Panc1 (cell line): ENCODE data around the gene NR1H3. TPM values are rescaled to one million over a fixed set of nuclear protein-coding genes. Genes with fewer than 3 reads are reported as not detected.

Experiments
- ATAC-seq: fragments of 200-7000 bp; cut with Tn5 transposase; 2 replicates; pipeline ENCODE4 v1.9.1; 2020; ENCODE audit warnings: mild to moderate bottlenecking, moderate library complexity
- BruUV-seq: library from RNA; stranded (reverse); fragments of 400-500 nt; replicated peaks from 2 replicates; lab custom pipeline; 2021; lab: Mats Ljungman, UMichigan
- CTCF ChIA-PET: fragments of 300-600 bp; sonication (Branson Sonifier 250); formaldehyde crosslinking; loops from one replicate; lab custom pipeline; 2022; ENCODE audit warnings: antibody characterized with exemption; lab: Charles Lee
- POLR2A ChIA-PET: fragments of 300-600 bp; sonication (Branson Sonifier 250); formaldehyde crosslinking; loops from one replicate; lab custom pipeline; 2022; ENCODE audit warnings: antibody characterized with exemption; lab: Charles Lee
- DNase-seq: peaks from one replicate; pipeline ENCODE4 v3.0.0-alpha.2; 2010; ENCODE audit warnings: low read depth, low spot score
- H3K27ac ChIP-seq: 2 replicates; pipeline ENCODE4 v1.5.1; 2011; ENCODE audit warnings: mild to moderate bottlenecking, low read length, inconsistent platforms
- H3K27me3 ChIP-seq: fragments of 200-500 bp; sonication (Bioruptor generic); 2 replicates; pipeline ENCODE4 v1.6.0; 2014; ENCODE audit warnings: low read length, inconsistent platforms; ENCODE audit not compliant: control insufficient read depth, insufficient read depth
- H3K36me3 ChIP-seq: fragments of 200-500 bp; sonication (Bioruptor generic); 2 replicates; pipeline ENCODE4 v1.5.1; 2014; ENCODE audit warnings: inconsistent platforms, mild to moderate bottlenecking, low read length, moderate library complexity; ENCODE audit not compliant: control insufficient read depth, insufficient read depth
- H3K4me1 ChIP-seq: 2 replicates; pipeline ENCODE4 v1.5.1; 2011; ENCODE audit warnings: inconsistent platforms, mild to moderate bottlenecking, low read length, moderate library complexity; ENCODE audit not compliant: control insufficient read depth, insufficient read depth
- H3K4me3 ChIP-seq, 2 experiments: 2 replicates each; pipeline ENCODE4 v1.5.1; 2011 to 2012; ENCODE audit warnings: low read depth in 2 of 2, low read length in 2 of 2, mild to moderate bottlenecking in 2 of 2, inconsistent platforms in 1 of 2, moderate library complexity in 1 of 2
- H3K9me3 ChIP-seq: fragments of 200-500 bp; sonication (Bioruptor generic); 2 replicates; pipeline ENCODE4 v1.5.1; 2014; ENCODE audit warnings: low read depth, mild to moderate bottlenecking, inconsistent platforms, low read length, moderate library complexity; ENCODE audit not compliant: control insufficient read depth, insufficient read depth
- POLR2AphosphoS5 ChIP-seq: IDR thresholded peaks from 2 replicates; pipeline ENCODE4 v1.6.1; 2012; ENCODE audit warnings: mild to moderate bottlenecking, low read depth, low read length, moderate library complexity
- SIN3A ChIP-seq: IDR thresholded peaks from 2 replicates; pipeline ENCODE4 v1.6.1; 2012; ENCODE audit warnings: low read depth, mild to moderate bottlenecking, low read length, moderate library complexity, borderline replicate concordance; ENCODE audit not compliant: insufficient read depth
- TCF7L2 ChIP-seq: IDR thresholded peaks from 2 replicates; pipeline ENCODE4 v1.6.1; 2011; ENCODE audit warnings: mild to moderate bottlenecking, low read depth, low read length, inconsistent platforms
- in situ Hi-C: cut with HindIII; loops from 2 replicates; pipeline ENCODE4 v1.10.0; 2016; ENCODE audit warnings: low sequenced_read_pairs, low pct_unique_long_range_greater_than_20kb
- intact Hi-C: fragments of 100-400 bp; cut with micrococcal nuclease; formaldehyde crosslinking; loops from one replicate; pipeline ENCODE4 v1.10.0; 2022; ENCODE audit not compliant: unreplicated experiment
- total RNA-seq: library from RNA; stranded (reverse); gene quantifications from one replicate; pipeline ENCODE4 v1.2.1, GENCODE V29; 2021; ENCODE audit not compliant: unreplicated experiment
- TF ChIP-seq, protein P1 (sequence below), 2 experiments: IDR thresholded peaks; 2 replicates each; pipeline ENCODE4 v1.6.1; 2011 to 2012; ENCODE audit warnings: low read depth in 2 of 2, control low read depth in 1 of 2, low read length in 1 of 2, mild to moderate bottlenecking in 1 of 2, moderate library complexity in 1 of 2; ENCODE audit not compliant: insufficient read depth in 1 of 2
- TF ChIP-seq, protein P2 (sequence below): fragments of 450-650 bp; IDR thresholded peaks from 2 replicates; pipeline ENCODE4 v1.5.1; 2017; ENCODE audit warnings: mild to moderate bottlenecking

Gene NR1H3
- total RNA-seq, 1 experiment from 2014 or later = 17.2 TPM

DNA sequence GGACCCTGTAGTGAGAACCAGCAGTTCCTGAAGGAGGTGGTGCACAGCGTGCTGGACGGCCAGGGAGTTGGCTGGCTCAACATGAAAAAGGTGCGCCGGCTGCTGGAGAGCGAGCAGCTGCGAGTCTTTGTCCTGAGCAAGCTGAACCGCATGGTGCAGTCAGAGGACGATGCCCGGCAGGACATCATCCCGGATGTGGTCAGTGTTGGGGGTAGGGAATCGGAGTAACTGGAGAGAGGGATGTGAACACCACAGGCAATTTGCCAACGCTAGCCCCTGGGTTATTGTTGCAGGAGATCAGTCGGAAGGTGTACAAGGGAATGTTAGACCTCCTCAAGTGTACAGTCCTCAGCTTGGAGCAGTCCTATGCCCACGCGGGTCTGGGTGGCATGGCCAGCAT is 32.1 kb downstream of the NR1H3 start:
- POLR2A ChIA-PET = interaction anchor here (1.0 kb wide), 1 partner anchor 9 kb away, joined by 3 read pairs; no protein-coding TSS in a partner anchor
- in situ Hi-C loops (no loop called here), intact Hi-C loops (no loop called here)
- no peak for TF ChIP-seq TCF7L2
- TF ChIP-seq, protein P1, sequence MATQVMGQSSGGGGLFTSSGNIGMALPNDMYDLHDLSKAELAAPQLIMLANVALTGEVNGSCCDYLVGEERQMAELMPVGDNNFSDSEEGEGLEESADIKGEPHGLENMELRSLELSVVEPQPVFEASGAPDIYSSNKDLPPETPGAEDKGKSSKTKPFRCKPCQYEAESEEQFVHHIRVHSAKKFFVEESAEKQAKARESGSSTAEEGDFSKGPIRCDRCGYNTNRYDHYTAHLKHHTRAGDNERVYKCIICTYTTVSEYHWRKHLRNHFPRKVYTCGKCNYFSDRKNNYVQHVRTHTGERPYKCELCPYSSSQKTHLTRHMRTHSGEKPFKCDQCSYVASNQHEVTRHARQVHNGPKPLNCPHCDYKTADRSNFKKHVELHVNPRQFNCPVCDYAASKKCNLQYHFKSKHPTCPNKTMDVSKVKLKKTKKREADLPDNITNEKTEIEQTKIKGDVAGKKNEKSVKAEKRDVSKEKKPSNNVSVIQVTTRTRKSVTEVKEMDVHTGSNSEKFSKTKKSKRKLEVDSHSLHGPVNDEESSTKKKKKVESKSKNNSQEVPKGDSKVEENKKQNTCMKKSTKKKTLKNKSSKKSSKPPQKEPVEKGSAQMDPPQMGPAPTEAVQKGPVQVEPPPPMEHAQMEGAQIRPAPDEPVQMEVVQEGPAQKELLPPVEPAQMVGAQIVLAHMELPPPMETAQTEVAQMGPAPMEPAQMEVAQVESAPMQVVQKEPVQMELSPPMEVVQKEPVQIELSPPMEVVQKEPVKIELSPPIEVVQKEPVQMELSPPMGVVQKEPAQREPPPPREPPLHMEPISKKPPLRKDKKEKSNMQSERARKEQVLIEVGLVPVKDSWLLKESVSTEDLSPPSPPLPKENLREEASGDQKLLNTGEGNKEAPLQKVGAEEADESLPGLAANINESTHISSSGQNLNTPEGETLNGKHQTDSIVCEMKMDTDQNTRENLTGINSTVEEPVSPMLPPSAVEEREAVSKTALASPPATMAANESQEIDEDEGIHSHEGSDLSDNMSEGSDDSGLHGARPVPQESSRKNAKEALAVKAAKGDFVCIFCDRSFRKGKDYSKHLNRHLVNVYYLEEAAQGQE (IDR thresholded peaks at IDR 0.05; ENCODE audit: insufficient read depth in 1 of 2, low read depth in 2 of 2, low read length in 1 of 2) = no peak
- TF ChIP-seq, protein P2, sequence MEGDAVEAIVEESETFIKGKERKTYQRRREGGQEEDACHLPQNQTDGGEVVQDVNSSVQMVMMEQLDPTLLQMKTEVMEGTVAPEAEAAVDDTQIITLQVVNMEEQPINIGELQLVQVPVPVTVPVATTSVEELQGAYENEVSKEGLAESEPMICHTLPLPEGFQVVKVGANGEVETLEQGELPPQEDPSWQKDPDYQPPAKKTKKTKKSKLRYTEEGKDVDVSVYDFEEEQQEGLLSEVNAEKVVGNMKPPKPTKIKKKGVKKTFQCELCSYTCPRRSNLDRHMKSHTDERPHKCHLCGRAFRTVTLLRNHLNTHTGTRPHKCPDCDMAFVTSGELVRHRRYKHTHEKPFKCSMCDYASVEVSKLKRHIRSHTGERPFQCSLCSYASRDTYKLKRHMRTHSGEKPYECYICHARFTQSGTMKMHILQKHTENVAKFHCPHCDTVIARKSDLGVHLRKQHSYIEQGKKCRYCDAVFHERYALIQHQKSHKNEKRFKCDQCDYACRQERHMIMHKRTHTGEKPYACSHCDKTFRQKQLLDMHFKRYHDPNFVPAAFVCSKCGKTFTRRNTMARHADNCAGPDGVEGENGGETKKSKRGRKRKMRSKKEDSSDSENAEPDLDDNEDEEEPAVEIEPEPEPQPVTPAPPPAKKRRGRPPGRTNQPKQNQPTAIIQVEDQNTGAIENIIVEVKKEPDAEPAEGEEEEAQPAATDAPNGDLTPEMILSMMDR = no peak
- TF ChIP-seq SIN3A = no peak
- no peak for TF ChIP-seq POLR2AphosphoS5
- CTCF ChIA-PET = no interaction called here
- DNase-seq (no peak), ATAC-seq (no peak)
- Histone ChIP-seq H3K27me3 (no peaks in the 10 kb centered on the region), H3K27ac (no peak overlapping the region), H3K9me3 (no peaks in the 10 kb centered on the region), H3K36me3 (peaks cover 13% of the 10 kb centered on the region), H3K4me1 (no peaks in the 10 kb centered on the region), H3K4me3 (no peak overlapping the region)
- BruUV-seq = no TSS peak

DNA sequence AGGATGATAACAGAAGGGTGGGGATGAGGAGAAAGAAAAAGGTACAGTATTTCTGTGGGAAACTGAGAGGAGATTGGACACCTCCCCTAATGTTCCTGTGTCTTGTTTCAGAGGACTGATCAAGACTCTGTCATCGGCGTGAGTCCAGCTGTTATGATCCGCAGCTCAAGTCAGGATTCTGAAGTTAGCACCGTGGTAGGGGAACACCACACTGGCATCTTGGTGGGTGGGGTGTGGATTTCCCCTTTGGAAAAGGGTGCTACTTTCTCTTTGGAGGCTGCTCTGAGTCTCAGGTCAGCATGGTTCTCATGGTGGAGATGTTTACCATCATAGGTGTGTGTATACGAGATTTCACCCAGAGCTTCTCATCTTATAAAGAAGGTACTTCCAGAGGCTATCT is 37.6 kb downstream of the NR1H3 start:
- Histone ChIP-seq H3K36me3 (peaks cover 11% of the 10 kb centered on the region), H3K27me3 (no peaks in the 10 kb centered on the region), H3K4me1 (no peaks in the 10 kb centered on the region), H3K4me3 (no peak overlapping the region), H3K27ac (no peak overlapping the region), H3K9me3 (no peaks in the 10 kb centered on the region)
- DNase-seq (no peak), ATAC-seq (no peak)
- CTCF ChIA-PET = no interaction called here
- BruUV-seq = no TSS peak
- TF ChIP-seq TCF7L2 = no peak
- TF ChIP-seq SIN3A = no peak
- TF ChIP-seq, protein P1 (IDR thresholded peaks at IDR 0.05; ENCODE audit: insufficient read depth in 1 of 2, low read depth in 2 of 2, low read length in 1 of 2) = no peak
- TF ChIP-seq, protein P2 = no peak
- no peak for TF ChIP-seq POLR2AphosphoS5
- intact Hi-C loops (no loop called here), in situ Hi-C loops (no loop called here)
- POLR2A ChIA-PET = no interaction called here
